SK-N-SH treated with all-trans-retinoic acid at 6 μM for 48 hours (cell line): ENCODE results near the gene KHDC1.
A peak's percentile ranks its signal among the peaks of the same experiment; 100 is the strongest.
"Not testable (repeated sequence)": the region's sequence is repeated elsewhere in the genome, so short reads cannot be mapped to it uniquely, and the experiment has no call there.

Experiments used
- ATAC-seq: fragments of 200-7000 bp; cut with Tn5 transposase; 3 replicates; pipeline ENCODE4 v1.9.1; 2020; ENCODE audit warnings: mild to moderate bottlenecking, moderate library complexity
- ARNTL ChIP-seq: fragments of 450-650 bp; formaldehyde crosslinking; IDR thresholded peaks from 2 replicates; pipeline ENCODE4 v1.5.0; 2020; ENCODE audit warnings: low read depth, mild to moderate bottlenecking, moderate library complexity, borderline replicate concordance
- BACH2 ChIP-seq: fragments of 250-450 bp; sonication (Bioruptor Pico); IDR thresholded peaks from 2 replicates; pipeline ENCODE4 v1.9.0; 2021; ENCODE audit warnings: mild to moderate bottlenecking, borderline replicate concordance
- CREB5 ChIP-seq: fragments of 250-450 bp; sonication (Bioruptor Pico); IDR thresholded peaks from 2 replicates; pipeline ENCODE4 v1.5.1; 2020; ENCODE audit warnings: low read depth, mild to moderate bottlenecking, moderate library complexity
- CSDC2 ChIP-seq: fragments of 250-450 bp; sonication (Bioruptor Pico); IDR thresholded peaks from 2 replicates; pipeline ENCODE4 v1.5.0; 2020; ENCODE audit warnings: mild to moderate bottlenecking, moderate library complexity
- ESRRG ChIP-seq: fragments of 250-450 bp; sonication (Bioruptor Pico); IDR thresholded peaks from 2 replicates; pipeline ENCODE4 v1.6.1; 2021; ENCODE audit warnings: mild to moderate bottlenecking
- GLIS3 ChIP-seq: fragments of 250-450 bp; sonication (Bioruptor Pico); IDR thresholded peaks from 2 replicates; pipeline ENCODE4 v1.5.0; 2020; ENCODE audit warnings: mild to moderate bottlenecking, moderate library complexity
- ISL1 ChIP-seq: fragments of 250-450 bp; sonication (Bioruptor Pico); IDR thresholded peaks from 2 replicates; pipeline ENCODE4 v2.1.2; 2022; ENCODE audit warnings: mild to moderate bottlenecking, moderate library complexity
- OSR1 ChIP-seq: fragments of 250-450 bp; sonication (Bioruptor Pico); IDR thresholded peaks from 2 replicates; pipeline ENCODE4 v1.8.0; 2022; ENCODE audit warnings: moderate library complexity, mild to moderate bottlenecking, inconsistent platforms
- PPARA ChIP-seq: fragments of 250-450 bp; sonication (Bioruptor Pico); IDR thresholded peaks from 2 replicates; pipeline ENCODE4 v1.5.0; 2020; ENCODE audit warnings: mild to moderate bottlenecking, borderline replicate concordance
- SNAI2 ChIP-seq: fragments of 250-450 bp; sonication (Bioruptor Pico); IDR thresholded peaks from 2 replicates; pipeline ENCODE4 v1.5.0; 2020; ENCODE audit warnings: mild to moderate bottlenecking, moderate library complexity
- TCF4 ChIP-seq: fragments of 250-450 bp; sonication (Bioruptor Pico); IDR thresholded peaks from 2 replicates; pipeline ENCODE4 v1.8.0; 2021; ENCODE audit warnings: mild to moderate bottlenecking, moderate library complexity, borderline replicate concordance
- TOX ChIP-seq: fragments of 250-450 bp; sonication (Bioruptor Pico); IDR thresholded peaks from 2 replicates; pipeline ENCODE4 v1.8.0; 2021; ENCODE audit warnings: mild to moderate bottlenecking, moderate library complexity, borderline replicate concordance
- ZC3H10 ChIP-seq: fragments of 250-450 bp; sonication (Bioruptor Pico); IDR thresholded peaks from 2 replicates; pipeline ENCODE4 v1.5.1; 2021; ENCODE audit warnings: mild to moderate bottlenecking, moderate library complexity
- ZFP3 ChIP-seq: fragments of 250-450 bp; sonication (Bioruptor Pico); IDR thresholded peaks from 2 replicates; pipeline ENCODE4 v1.5.0; 2020; ENCODE audit warnings: mild to moderate bottlenecking, moderate library complexity
- ZFP30 ChIP-seq: fragments of 450-650 bp; formaldehyde crosslinking; IDR thresholded peaks from 2 replicates; pipeline ENCODE4 v1.5.0; 2022; ENCODE audit warnings: mild to moderate bottlenecking, moderate library complexity
- ZNF70 ChIP-seq: fragments of 450-650 bp; formaldehyde crosslinking; IDR thresholded peaks from 2 replicates; pipeline ENCODE4 v1.5.0; 2020; ENCODE audit warnings: mild to moderate bottlenecking, moderate library complexity
- ZNF8 ChIP-seq: fragments of 450-650 bp; formaldehyde crosslinking; IDR thresholded peaks from 2 replicates; pipeline ENCODE4 v1.5.0; 2020; ENCODE audit warnings: mild to moderate bottlenecking, moderate library complexity
- TF ChIP-seq, protein P1 (sequence below): fragments of 250-450 bp; sonication (Bioruptor Pico); IDR thresholded peaks from 2 replicates; pipeline ENCODE4 v1.8.0; 2020; ENCODE audit warnings: mild to moderate bottlenecking, moderate library complexity, borderline replicate concordance
- TF ChIP-seq, protein P2 (sequence below): fragments of 250-450 bp; sonication (Bioruptor Pico); IDR thresholded peaks from 2 replicates; pipeline ENCODE4 v1.5.0; 2020; ENCODE audit warnings: mild to moderate bottlenecking, moderate library complexity

KHDC1 gene

DNA sequence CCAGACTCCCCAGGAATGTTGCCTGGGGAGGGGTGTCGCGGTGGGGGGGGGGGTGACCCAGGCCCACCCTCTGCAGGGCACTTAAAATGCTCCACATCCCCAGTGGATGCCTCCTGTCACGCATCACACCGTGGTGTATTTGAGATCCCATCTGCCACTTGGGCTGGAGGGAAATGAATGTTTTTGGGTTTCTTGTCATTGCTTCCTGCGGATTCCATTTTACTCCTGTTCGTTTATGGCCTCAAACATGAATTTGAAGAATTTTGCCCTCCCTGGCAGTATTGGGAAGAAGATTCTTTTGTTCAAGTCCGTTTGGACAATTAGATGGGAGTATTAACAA lies 544 bp upstream of the KHDC1 start:
- ATAC-seq = peak; percentile 32

DNA sequence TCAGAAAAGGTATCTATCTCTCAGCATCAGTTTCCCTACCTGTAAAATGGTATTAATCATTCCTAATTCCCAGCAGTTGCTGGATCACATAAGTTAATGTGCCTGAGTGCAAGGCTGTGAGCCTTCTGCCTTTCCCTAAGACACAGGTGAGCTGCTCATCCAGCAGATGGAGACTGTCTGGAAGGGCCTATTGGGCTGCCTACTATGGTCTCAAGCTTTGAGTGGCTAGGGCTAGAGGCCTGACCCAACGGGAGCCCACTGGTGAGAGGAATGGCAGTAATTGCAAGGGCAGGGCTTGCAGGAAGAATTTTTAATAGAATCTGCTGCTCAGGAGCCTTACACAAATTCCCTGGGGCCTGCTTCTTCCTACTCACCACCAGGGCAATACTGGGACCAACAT lies 4.3 kb downstream of the KHDC1 start:
- TF ChIP-seq ZNF8 (CRISPR knock-in tag) (no peak), TOX (CRISPR knock-in tag) (no peak), TCF4 (CRISPR knock-in tag) (no peak), ISL1 (CRISPR knock-in tag) (no peak), OSR1 (CRISPR knock-in tag) (no peak), SNAI2 (CRISPR knock-in tag) (no peak), BACH2 (CRISPR knock-in tag) (no peak), GLIS3 (no peak), ZC3H10 (CRISPR knock-in tag) (no peak), PPARA (CRISPR knock-in tag) (no peak), CREB5 (no peak), ZFP30 (CRISPR knock-in tag) (no peak), ESRRG (CRISPR knock-in tag) (no peak)
- TF ChIP-seq, protein P1, sequence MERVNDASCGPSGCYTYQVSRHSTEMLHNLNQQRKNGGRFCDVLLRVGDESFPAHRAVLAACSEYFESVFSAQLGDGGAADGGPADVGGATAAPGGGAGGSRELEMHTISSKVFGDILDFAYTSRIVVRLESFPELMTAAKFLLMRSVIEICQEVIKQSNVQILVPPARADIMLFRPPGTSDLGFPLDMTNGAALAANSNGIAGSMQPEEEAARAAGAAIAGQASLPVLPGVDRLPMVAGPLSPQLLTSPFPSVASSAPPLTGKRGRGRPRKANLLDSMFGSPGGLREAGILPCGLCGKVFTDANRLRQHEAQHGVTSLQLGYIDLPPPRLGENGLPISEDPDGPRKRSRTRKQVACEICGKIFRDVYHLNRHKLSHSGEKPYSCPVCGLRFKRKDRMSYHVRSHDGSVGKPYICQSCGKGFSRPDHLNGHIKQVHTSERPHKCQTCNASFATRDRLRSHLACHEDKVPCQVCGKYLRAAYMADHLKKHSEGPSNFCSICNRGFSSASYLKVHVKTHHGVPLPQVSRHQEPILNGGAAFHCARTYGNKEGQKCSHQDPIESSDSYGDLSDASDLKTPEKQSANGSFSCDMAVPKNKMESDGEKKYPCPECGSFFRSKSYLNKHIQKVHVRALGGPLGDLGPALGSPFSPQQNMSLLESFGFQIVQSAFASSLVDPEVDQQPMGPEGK (CRISPR knock-in tag) = no peak
- ATAC-seq = no peak

More for the DNA sequence above, 544 bp upstream of the KHDC1 start:
- no peak for TF ChIP-seq BACH2 (CRISPR knock-in tag)
- no peak for TF ChIP-seq PPARA (CRISPR knock-in tag)
- no peak for TF ChIP-seq TCF4 (CRISPR knock-in tag)
- TF ChIP-seq, protein P1 (CRISPR knock-in tag) = no peak
- no peak for TF ChIP-seq ZNF70

- ATAC-seq = not testable (repeated sequence)
These were observed 8.7 kb downstream of the KHDC1 start for GRCh38 chr6:73254323-73254722.

DNA sequence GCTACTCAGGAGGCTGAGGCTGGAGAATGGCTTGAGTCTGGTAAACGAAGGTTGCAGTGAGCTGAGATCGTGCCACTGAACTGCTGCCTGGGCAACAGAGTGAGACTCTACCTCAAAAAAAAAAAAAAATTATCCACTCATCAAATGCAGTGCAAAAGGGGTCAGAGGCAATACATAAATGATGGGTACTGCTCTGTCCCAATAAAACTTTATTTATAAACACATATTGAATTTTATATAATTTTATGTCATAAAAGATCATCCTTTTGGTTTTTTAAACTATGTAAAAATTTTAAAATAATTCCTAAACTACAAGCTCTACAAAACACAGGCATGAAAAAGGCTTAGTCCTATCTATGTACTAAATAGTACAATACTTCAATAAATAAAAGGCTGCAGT lies 10.3 kb downstream of the KHDC1 start:
- TF ChIP-seq GLIS3 = no peak
- no peak for TF ChIP-seq CREB5
- no peak for TF ChIP-seq ZFP30 (CRISPR knock-in tag)
- TF ChIP-seq, protein P1 (CRISPR knock-in tag) = no peak
- TF ChIP-seq CSDC2 (CRISPR knock-in tag) = no peak
- no peak for TF ChIP-seq ESRRG (CRISPR knock-in tag)
- no peak for TF ChIP-seq ARNTL (CRISPR knock-in tag)
- TF ChIP-seq OSR1 (CRISPR knock-in tag) = no peak
- TF ChIP-seq, protein P2, sequence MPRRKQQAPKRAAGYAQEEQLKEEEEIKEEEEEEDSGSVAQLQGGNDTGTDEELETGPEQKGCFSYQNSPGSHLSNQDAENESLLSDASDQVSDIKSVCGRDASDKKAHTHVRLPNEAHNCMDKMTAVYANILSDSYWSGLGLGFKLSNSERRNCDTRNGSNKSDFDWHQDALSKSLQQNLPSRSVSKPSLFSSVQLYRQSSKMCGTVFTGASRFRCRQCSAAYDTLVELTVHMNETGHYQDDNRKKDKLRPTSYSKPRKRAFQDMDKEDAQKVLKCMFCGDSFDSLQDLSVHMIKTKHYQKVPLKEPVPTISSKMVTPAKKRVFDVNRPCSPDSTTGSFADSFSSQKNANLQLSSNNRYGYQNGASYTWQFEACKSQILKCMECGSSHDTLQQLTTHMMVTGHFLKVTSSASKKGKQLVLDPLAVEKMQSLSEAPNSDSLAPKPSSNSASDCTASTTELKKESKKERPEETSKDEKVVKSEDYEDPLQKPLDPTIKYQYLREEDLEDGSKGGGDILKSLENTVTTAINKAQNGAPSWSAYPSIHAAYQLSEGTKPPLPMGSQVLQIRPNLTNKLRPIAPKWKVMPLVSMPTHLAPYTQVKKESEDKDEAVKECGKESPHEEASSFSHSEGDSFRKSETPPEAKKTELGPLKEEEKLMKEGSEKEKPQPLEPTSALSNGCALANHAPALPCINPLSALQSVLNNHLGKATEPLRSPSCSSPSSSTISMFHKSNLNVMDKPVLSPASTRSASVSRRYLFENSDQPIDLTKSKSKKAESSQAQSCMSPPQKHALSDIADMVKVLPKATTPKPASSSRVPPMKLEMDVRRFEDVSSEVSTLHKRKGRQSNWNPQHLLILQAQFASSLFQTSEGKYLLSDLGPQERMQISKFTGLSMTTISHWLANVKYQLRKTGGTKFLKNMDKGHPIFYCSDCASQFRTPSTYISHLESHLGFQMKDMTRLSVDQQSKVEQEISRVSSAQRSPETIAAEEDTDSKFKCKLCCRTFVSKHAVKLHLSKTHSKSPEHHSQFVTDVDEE = no peak
- TF ChIP-seq ZFP3 = no peak
- no peak for TF ChIP-seq TOX (CRISPR knock-in tag)
- no peak for TF ChIP-seq ZNF70
- no peak for TF ChIP-seq BACH2 (CRISPR knock-in tag)
- TF ChIP-seq PPARA (CRISPR knock-in tag) = no peak
- no peak for TF ChIP-seq ZC3H10 (CRISPR knock-in tag)

More for the DNA sequence above, 10.3 kb downstream of the KHDC1 start:
- ATAC-seq = no peak
